ENCODE data around the gene CATSPER1.
A peak's percentile ranks its signal among the peaks of the same experiment; 100 is the strongest.
"Not testable (repeated sequence)": the region's sequence is repeated elsewhere in the genome, so short reads cannot be mapped to it uniquely, and the experiment has no call there.

CATSPER1 gene

DNA sequence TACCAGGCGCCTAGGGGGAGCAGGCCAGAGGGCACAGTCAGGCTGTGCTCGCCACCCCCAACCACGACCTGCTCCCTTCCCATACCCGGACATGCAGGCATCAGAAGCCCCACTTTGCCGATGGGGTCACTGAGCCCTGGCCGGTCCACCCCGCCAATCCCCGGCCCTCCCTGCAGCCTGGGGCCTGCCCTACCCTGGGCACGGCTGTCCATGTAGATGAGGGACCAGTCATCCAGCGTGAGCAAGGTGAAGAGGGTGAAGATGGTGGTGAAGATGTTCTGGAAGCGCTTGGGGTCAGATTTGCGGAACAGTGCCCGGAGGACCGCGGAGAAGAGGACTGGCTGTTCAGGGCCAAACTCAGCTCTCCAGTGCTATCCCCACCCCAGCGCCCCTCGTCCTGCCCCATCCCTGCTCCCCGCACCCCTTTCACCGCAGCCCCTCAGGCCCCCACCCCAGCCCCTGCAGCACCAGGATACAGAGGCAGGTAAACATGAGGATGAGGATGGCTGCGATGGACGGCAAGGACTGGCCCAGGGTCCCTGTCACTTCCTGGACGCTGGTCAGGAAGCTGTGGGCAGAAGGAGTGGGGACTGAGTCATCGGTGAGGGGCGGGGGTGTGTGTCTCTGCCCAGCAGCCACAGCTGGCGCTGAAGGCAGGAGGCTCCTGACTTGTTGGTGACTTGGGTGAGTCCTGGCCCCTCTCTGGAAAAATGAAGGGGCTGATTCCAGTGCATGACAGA, 5.5 kb downstream of the CATSPER1 start:
- DNase-seq, result peak; percentile 86

- no peak for DNase-seq
Observed at GRCh38 chr11:66020212-66020611, 6.1 kb downstream of the CATSPER1 start.

DNA sequence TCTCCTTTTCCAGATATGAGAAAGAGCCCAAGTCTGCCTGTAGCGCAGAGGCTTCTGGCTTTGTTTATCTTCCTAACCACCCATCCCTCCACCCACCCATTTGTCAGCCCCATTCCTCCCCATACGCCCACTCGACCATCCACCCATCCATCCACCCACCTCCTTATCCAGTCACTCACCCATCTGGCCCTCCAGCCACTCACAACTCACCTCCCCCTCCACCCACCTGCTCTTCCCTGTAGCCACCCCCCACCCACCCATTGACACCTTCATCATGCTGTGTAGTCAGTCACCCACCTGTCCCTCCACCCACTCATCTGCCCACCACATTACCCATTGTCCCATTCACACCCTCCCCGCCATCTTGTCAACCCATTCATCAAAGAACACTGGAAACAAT, 9.0 kb downstream of the CATSPER1 start:
- no peak for DNase-seq

DNA sequence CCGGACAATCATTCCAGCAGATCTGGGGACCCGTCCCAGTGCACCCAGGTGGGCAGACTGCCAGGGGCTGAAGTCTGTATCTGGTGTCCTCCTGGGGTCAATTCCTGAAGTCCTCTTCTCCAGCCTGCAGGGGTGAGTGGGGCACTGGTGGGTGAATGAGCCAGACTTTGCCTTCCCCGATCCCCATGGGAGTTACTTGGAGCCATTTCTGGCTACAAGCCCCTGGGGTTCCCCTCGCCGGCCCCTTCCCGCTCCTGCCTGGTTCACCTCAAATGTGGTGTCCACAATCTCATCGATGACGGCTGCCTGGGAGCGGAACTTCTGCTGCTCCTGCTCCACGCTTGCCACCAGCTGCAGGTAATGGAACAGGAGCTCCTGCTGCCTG, 9.5 kb downstream of the CATSPER1 start:
- DNase-seq, result no peak

DNA sequence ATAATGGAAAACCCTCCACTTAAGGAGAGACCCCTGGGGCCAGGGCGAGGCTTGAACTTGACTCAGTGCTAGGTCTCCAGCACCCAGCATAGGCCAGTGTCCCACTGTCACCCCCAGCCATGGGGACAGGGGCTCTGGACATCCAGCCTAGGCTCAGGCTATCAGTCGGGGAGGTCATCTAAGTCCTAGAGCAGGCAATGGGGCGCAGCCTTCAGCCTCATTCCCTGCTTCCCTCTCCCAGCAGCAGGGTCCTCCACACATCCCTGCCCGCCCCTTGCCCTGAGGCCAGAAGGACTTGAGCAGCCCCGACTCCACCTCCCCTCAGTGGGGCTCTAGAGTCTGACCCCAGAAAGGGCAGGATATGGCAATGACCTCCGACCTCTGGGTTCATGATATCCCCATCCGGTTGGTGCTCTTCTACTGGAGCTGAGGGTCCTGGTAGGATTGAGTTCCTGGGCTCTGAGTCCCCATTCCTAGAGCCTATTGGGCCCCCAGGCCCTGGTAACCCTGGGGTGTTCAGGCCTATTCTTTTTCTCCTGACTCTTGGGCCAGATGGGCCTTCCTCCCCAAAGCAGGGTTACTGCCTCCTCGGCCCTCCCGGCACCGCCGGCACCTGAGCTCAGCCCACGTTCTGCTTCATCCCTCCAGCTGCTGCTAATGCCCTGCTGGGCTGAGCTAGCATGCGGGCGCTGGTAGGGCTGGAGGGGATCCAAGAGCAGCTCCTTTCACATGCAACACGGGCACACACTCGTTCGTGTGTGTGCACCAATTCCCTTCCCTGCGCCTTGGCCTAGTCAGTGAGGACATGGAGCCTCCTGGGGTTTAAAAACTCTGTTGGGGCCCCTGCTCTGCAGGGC, 10.1 kb downstream of the CATSPER1 start:
- DNase-seq, result no peak

- peak; percentile 90 for DNase-seq
Observed at GRCh38 chr11:66015454-66015881, 10.8 kb downstream of the CATSPER1 start.

DNA sequence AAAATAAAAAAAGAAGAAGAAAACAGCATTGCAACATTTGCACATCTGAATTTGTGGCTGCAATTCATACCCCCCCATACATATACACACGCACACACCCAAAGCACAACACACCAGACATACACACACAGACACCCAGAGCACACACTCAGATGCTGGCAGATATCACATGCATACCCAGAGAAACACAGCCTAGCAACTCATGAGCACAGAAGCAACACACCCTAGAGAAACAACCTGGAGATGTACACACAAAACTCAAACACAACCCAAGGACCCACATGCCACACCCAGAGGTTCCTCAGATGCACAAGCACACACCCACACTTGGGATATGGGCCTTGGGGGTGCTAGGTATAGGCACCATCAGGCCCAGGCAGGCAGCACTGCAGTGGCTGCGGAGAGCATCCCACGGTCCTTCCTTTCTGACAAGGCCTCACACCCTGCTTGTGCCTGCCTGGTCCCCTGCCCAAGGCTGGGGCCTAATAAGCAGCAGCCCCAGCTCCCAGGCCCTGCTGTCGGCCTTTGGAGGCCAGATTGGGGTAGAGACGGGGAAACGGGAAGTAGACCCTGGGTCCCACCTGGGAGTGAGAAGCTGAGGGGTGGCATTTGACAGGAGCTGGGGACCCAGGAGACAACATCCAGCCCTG, 11.3 kb downstream of the CATSPER1 start:
- DNase-seq, result no peak

DNA sequence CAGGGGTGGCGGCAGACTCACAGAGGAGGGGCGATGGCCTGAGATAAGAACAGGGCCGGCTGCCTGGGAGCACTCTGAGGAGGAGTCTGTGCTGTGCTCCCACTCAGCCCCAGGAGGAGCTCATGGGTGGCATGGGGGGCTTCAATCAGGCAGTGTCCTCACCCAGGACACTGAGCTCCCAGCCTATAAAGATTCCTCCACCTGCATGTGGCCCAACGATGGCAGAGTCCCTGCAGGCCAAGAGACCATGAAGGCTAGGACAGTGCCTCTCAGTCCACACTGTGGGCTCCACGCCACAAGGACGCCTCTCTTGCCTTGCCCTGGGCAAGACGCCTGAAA, 12.5 kb downstream of the CATSPER1 start:
- no peak for DNase-seq

DNA sequence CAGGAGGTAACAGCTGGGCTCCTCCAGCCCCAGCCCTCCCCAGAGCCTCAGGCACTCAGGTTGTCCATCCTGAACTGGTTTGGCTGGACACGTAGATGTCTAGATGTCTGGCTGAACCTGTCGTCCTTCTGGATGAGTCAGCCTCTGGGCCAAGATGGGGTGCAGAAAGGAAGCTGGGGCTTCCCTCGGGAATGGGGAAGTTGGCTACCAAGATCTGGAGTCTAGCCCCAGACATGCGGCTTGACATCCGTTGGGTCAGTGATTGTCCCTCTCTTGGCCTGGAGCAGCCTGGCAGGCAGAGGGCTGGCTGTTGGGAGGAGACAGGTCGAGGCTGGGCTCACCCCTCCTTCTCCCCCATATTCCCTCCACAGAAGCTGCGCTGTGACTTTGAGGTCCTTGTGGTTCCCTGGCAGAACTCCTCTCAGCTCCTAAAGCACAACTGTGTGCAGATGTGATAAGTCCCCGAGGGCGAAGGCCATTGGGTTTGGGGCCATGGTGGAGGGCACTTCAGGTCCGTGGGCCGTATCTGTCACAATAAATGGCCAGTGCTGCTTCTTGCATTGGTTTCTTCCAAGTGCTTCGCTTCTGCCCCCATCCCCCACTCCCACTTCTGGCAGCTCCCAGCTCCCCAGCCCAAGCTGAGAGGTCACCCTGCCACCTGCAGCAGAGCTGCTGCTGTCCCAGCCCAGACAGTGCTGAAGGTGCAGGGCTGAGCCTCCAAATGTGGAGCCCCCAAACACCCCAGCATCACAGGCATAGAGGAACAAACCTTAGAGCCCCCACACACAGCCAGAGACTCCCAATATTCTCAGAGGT, 13.1 kb downstream of the CATSPER1 start:
- DNase-seq, result no peak

GRCh38 chr11:66012371-66012945, 13.8 kb downstream of the CATSPER1 start:
- no peak for DNase-seq

DNA sequence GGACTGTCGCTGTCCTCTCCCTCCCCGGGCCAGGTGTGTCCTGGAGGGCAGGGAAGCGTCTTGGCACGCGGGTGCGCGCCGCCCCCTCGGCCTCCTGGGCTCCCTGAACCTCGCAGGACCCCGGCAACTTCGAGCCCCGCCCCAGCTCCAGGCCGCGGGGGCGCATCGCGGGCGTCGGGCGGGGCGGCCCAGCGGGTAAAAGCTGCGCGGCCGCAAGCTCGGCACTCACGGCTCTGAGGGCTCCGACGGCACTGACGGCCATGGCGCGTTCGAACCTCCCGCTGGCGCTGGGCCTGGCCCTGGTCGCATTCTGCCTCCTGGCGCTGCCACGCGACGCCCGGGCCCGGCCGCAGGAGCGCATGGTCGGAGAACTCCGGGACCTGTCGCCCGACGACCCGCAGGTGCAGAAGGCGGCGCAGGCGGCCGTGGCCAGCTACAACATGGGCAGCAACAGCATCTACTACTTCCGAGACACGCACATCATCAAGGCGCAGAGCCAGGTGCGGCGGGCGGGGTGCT, 14.4 kb downstream of the CATSPER1 start, which contains the start of gene CST6:
CST6 (plus strand) TSS at position 224 of the 519 bp plus-strand sequence; CDS start at position 261, 37 bp downstream.
- DNase-seq, result no peak

DNA sequence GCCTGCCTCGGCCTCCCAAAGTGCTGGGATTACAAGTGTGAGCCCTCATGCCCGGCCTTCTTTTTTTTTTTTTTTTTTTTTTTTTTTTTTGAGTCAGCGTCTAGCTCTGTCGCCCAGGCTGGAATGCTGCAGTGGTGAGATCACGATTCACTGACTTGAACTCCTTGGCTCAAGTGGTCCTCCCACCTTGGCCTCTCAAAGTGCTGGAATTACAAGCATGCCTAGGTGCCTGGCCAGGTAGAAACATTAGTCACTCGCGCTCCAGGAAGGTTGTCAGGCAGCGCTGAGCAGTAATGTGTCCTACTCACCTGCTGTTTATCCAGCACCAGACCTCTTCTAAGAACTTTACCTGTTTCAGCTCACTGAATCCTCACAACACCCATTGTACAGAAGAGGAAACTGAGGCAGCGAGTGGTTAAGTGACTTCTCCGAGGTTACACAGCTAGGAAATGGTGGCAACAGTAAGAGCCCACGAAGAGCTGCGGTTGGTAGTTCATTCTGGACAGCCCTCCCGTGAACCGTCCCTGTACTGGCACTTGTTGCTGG, 15.0 kb downstream of the CATSPER1 start:
- DNase-seq, result peak; percentile 72

DNA sequence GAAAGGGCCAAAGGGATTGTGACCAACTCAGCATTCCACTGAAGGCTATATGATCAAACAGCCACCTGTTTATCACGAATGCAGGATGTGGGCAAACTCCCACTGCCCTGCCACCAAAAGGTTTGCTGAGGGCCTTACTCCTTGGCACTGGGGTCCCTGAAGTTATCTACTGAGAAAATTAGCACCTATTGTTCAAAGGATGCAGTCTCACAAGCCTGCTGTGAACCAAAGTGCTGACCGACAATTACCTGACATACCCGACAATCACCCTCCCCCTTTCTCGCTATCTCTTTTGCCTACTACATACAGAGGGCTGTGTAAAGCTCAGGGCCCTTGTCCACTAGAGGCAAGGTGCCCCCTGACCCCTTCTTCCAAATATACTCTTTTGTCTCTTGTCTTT, 16.2 kb downstream of the CATSPER1 start:
- DNase-seq, result not testable (repeated sequence)

GRCh38 chr11:66008468-66009101, 17.7 kb downstream of the CATSPER1 start:
- DNase-seq, result no peak

DNA sequence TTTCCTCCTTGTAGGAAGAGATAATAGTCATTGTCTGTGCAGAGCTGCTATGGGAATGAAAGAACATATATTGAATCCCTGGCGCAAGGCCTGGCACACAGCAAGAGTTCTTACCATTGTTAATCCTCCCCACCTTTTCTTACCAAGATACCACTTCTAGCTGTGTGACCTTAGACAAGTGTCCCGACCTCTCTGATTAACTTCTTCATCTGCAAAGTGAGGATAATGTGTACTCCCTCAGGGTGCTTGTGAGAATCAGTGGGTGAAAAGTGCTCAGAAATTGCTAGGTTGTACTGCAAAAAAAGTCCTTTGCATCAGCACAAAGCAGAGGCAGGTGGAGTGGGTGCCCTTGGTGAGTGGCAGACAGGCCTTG, 18.2 kb downstream of the CATSPER1 start:
- no peak for DNase-seq

GRCh38 chr11:66007201-66007634, 19.1 kb downstream of the CATSPER1 start:
- no peak for DNase-seq

DNA sequence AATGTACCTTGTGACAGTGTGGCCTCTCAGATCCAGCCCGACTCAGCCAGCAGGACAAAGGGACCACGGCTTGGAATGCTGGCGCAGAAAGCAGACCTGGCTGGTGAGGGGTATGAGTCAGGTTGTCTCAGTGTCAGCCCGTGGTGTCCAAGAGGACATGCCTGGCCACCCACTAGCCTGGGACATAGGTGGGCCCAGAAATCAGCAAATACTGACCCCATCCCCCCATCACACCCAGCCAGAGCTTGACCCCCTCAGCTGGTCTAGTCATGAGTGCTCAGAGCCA, 19.4 kb downstream of the CATSPER1 start:
- DNase-seq, result no peak

DNA sequence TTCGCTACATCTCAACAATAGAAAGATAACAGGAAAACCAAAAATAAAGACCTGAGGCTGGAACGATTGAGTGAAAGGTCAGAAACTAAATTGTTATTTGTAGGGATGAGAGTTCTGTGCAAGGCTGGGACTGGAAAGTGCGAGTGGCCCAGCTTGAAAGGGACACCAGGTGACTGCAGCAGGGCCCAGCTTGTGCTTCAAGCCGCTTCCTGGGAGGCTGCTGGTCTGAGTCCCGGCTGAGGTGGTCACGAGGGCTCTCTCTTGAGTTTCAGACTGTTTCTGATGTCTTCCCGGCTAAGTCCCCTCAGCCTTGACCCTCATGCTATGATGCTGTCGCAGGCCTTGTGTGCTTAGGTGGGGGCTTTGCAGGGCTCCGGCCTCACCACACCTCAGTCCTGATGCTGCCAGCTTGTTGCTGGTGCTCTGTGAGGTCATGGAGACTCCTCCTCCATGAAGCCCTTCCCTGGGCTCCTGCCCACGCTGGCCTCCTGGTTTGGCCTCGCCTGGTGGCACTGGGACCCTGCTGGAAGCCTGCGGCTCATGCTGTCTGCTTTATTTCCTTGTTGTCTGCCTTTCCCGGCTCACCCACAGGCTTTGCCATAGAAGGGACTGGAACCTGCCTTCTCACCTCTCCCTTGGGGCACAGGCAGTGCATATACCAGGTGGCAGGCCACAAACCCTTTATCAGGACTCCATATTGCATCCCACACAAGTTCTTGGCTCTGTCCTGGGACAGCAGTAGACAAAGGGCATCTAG, 20.0 kb downstream of the CATSPER1 start:
- no peak for DNase-seq

DNA sequence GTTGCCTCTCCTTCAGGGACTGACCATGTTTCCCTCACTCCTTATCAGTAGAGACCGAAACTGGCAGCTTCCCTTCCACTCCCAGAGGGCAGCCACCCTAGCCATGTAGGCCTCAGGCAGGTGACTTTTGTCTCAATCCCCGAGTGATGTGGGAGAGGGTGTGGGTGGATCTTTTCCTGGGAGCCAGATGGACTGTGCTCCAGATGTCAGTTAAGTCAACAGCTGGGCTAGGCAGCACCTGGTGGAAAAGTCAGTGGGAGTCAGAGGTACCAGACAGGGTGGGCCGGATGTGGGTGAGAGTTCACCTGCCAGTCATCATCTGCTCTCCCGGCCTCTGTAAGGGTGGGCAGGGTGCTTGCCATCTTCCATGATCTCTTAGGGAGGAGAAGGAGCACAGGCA, 22.1 kb downstream of the CATSPER1 start:
- DNase-seq, result no peak

- DNase-seq, result no peak
Observed at GRCh38 chr11:66003291-66003690, 23.0 kb downstream of the CATSPER1 start.

Measured in fibroblast of skin of back (primary cell).